Gastrocnemius medialis (tissue), 4 donors: ENCODE data around the gene COL9A3.

Source experiments
- CTCF ChIP-seq, 5 experiments: fragments of 450-650 bp in 3 of 5; fragments of 200-600 bp in 2 of 5; sonication (generic) in 2 of 5; IDR thresholded peaks in 4 of 5; conservative IDR thresholded peaks in 1 of 5; 1 replicate in 4 of 5; 2 replicates in 1 of 5; pipeline ENCODE4 v1.5.1; 2016 to 2019; ENCODE audit warnings: antibody characterized with exemption in 5 of 5, mild to moderate bottlenecking in 3 of 5, moderate library complexity in 3 of 5
- POLR2A ChIP-seq, 2 donors: fragments of 450-650 bp; IDR thresholded peaks; one replicate each; pipeline ENCODE4 v1.6.1; 2017; ENCODE audit warnings: antibody characterized with exemption in 2 of 2, mild to moderate bottlenecking in 2 of 2, moderate library complexity in 2 of 2

GRCh38 chr20:62829231-62830230 is 12.7 kb downstream of the COL9A3 start:
- TF ChIP-seq POLR2A (IDR thresholded peaks at IDR 0.05), result no peak
- no peak for TF ChIP-seq CTCF (IDR thresholded peaks at IDR 0.05 in 4 of 5, conservative IDR thresholded peaks at IDR 0.05 in 1 of 5)
